ENCODE results near the gene SNED1. TPM values are rescaled to one million over a fixed set of nuclear protein-coding genes. Genes with fewer than 3 reads are reported as not detected.

SNED1 gene
- total RNA-seq, 1 donor from 2014 or later = 22.3 TPM

- intact Hi-C loops (cut with micrococcal nuclease) = no loop called here
Measured at GRCh38 chr2:240991378-240992263, 6.8 kb upstream of the SNED1 start.

- intact Hi-C loops (cut with micrococcal nuclease) = no loop called here
Measured at GRCh38 chr2:240992572-240993291, 5.7 kb upstream of the SNED1 start.

- intact Hi-C loops (cut with micrococcal nuclease) = no loop called here
Measured at GRCh38 chr2:240993446-240994170, 4.8 kb upstream of the SNED1 start.

GRCh38 chr2:240994171-240994896 lies 4.1 kb upstream of the SNED1 start:
- intact Hi-C loops (cut with micrococcal nuclease) = no loop called here

- intact Hi-C loops (cut with micrococcal nuclease) = no loop called here
Measured at GRCh38 chr2:240995041-240996021, 3.1 kb upstream of the SNED1 start.

GRCh38 chr2:240996161-240996833 lies 2.1 kb upstream of the SNED1 start:
- intact Hi-C loops (cut with micrococcal nuclease) = no loop called here

- intact Hi-C loops (cut with micrococcal nuclease) = no loop called here
Measured at GRCh38 chr2:240996834-240997140, 1.6 kb upstream of the SNED1 start.

- intact Hi-C loops (cut with micrococcal nuclease) = no loop called here
Measured at GRCh38 chr2:240997141-240997855, 1.1 kb upstream of the SNED1 start.

GRCh38 chr2:240998706-240998994 lies 232 bp downstream of the SNED1 start:
- intact Hi-C loops (cut with micrococcal nuclease) = loop anchor here (1.0 kb wide), 2 partner anchors 38 to 166 kb away; no protein-coding TSS in a partner anchor

GRCh38 chr2:240998995-240999791 lies 775 bp downstream of the SNED1 start:
- intact Hi-C loops (cut with micrococcal nuclease) = loop anchor here (1.0 kb wide), 2 partner anchors 37 to 167 kb away; no protein-coding TSS in a partner anchor

- intact Hi-C loops (cut with micrococcal nuclease) = no loop called here
Measured at GRCh38 chr2:240999873-241000541, 1.6 kb downstream of the SNED1 start.

GRCh38 chr2:241000831-241001321 lies 2.5 kb downstream of the SNED1 start:
- intact Hi-C loops (cut with micrococcal nuclease) = no loop called here

- intact Hi-C loops (cut with micrococcal nuclease) = no loop called here
Measured at GRCh38 chr2:241001413-241002274, 3.2 kb downstream of the SNED1 start.

GRCh38 chr2:241002275-241003046 lies 4.0 kb downstream of the SNED1 start:
- intact Hi-C loops (cut with micrococcal nuclease) = no loop called here

- intact Hi-C loops (cut with micrococcal nuclease) = no loop called here
Measured at GRCh38 chr2:241003047-241003360, 4.6 kb downstream of the SNED1 start.

GRCh38 chr2:241003369-241003768 lies 5.0 kb downstream of the SNED1 start:
- intact Hi-C loops (cut with micrococcal nuclease) = no loop called here

Data from T-helper 1 cell treated with Interleukin-12 subunit alpha and Interleukin-12 subunit beta and Interleukin-4 antibody, amounts not matched to agents 30 ng/mL and 1 ng/mL, for 36 hours (primary cell).